Tibial nerve (tissue), 4 donors: ENCODE results near the gene ACTN1. TPM values are rescaled to one million over a fixed set of nuclear protein-coding genes. Genes with fewer than 3 reads are reported as not detected.

Experiments used
- DNase-seq, 2 donors: peaks; one replicate each; pipeline ENCODE4 v3.0.0-alpha.2; 2019; ENCODE audit warnings: low spot score in 2 of 2
- H3K27ac ChIP-seq, 4 donors: fragments of 200-600 bp; sonication (generic) in 3 of 4; one replicate each; pipeline ENCODE4 v1.5.1; 2017 to 2019; ENCODE audit warnings: mild to moderate bottlenecking in 1 of 4
- H3K27me3 ChIP-seq, 2 donors: fragments of 200-600 bp; sonication (generic) in 1 of 2; one replicate each; pipeline versions ENCODE4 v1.5.1 to v1.6.0; 2017 to 2019
- H3K36me3 ChIP-seq, 3 donors: fragments of 200-600 bp; sonication (generic); one replicate each; pipeline ENCODE4 v1.5.1; 2018 to 2019
- H3K4me1 ChIP-seq, 4 donors: fragments of 200-600 bp; sonication (generic) in 3 of 4; one replicate each; pipeline ENCODE4 v1.5.1; 2017 to 2019
- H3K4me3 ChIP-seq, 4 donors: fragments of 200-600 bp; sonication (generic) in 3 of 4; one replicate each; pipeline ENCODE4 v1.5.1; 2017 to 2019; ENCODE audit warnings: mild to moderate bottlenecking in 1 of 4, moderate library complexity in 1 of 4
- H3K9me3 ChIP-seq, 4 donors: fragments of 200-600 bp; sonication (generic) in 3 of 4; one replicate each; pipeline ENCODE4 v1.5.1; 2017 to 2019
- EP300 ChIP-seq, 2 donors: sonication (generic); formaldehyde crosslinking; IDR thresholded peaks; one replicate each; pipeline ENCODE4 v1.6.1; 2017; ENCODE audit warnings: antibody characterized with exemption in 2 of 2, mild to moderate bottlenecking in 1 of 2
- POLR2A ChIP-seq, 2 donors: fragments of 450-650 bp; IDR thresholded peaks; one replicate each; pipeline ENCODE4 v1.6.1; 2017; ENCODE audit warnings: antibody characterized with exemption in 2 of 2, mild to moderate bottlenecking in 2 of 2, moderate library complexity in 2 of 2
- WGBS, 2 donors: methylation state at CpG; one replicate each; pipeline ENCODE4 v1.1.5; 2018; 5-methylcytosine and 5-hydroxymethylcytosine counted together
- total RNA-seq, 4 donors: library from RNA; depleted of rRNA; stranded (reverse); fragments of >200 nt; gene quantifications; one replicate each; pipeline ENCODE4 v1.1.0, GENCODE V29; 2016
- TF ChIP-seq, protein P1 (sequence below), 5 experiments: fragments of 200-600 bp in 3 of 5; fragments of 450-650 bp in 2 of 5; sonication (generic) in 3 of 5; IDR thresholded peaks; one replicate each; pipeline ENCODE4 v1.5.1; 2016 to 2019; ENCODE audit warnings: antibody characterized with exemption in 5 of 5, mild to moderate bottlenecking in 3 of 5, moderate library complexity in 2 of 5

ACTN1 gene
- total RNA-seq, 4 donors from 2014 or later = 130 to 273 (median 152) TPM

DNA sequence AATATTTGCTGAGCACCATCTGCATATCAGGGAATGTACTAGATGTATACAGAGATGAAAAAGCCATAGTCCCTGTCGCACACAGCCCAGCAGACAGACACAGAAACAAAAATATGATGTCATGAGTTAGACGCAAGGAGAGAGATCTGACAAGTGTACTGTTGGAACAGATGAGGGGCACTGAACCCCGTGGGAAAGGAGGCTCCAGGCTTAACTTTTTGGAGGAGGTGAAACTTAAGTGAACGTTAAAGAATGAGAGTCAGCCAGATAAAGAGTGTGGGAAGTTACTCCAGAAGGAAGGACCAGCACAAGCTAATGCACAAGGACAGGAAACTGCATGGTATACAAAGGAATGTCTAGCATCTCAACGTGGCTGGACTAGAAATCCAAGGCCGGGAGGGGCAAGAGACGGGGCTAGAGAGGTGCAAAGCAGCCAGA, 2.5 kb upstream of the ACTN1 start:
- no peaks in the 10 kb centered on the region for H3K36me3 ChIP-seq
- TF ChIP-seq, protein P1, sequence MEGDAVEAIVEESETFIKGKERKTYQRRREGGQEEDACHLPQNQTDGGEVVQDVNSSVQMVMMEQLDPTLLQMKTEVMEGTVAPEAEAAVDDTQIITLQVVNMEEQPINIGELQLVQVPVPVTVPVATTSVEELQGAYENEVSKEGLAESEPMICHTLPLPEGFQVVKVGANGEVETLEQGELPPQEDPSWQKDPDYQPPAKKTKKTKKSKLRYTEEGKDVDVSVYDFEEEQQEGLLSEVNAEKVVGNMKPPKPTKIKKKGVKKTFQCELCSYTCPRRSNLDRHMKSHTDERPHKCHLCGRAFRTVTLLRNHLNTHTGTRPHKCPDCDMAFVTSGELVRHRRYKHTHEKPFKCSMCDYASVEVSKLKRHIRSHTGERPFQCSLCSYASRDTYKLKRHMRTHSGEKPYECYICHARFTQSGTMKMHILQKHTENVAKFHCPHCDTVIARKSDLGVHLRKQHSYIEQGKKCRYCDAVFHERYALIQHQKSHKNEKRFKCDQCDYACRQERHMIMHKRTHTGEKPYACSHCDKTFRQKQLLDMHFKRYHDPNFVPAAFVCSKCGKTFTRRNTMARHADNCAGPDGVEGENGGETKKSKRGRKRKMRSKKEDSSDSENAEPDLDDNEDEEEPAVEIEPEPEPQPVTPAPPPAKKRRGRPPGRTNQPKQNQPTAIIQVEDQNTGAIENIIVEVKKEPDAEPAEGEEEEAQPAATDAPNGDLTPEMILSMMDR (IDR thresholded peaks at IDR 0.05) = no peak
- TF ChIP-seq POLR2A (IDR thresholded peaks at IDR 0.05) (no peak), EP300 (IDR thresholded peaks at IDR 0.05) (no peak)
- H3K27ac ChIP-seq = peak overlapping the region in 1 of 4 donors; percentile 3
- DNase-seq = no peak
- 54 to 55% methylated on average over 7 of the region's 7 CpGs for WGBS, 2 donors
- no peaks in the 10 kb centered on the region for H3K27me3 ChIP-seq
- no peak overlapping the region for H3K4me3 ChIP-seq
- no peaks in the 10 kb centered on the region for H3K9me3 ChIP-seq
- peaks cover 0 to 37% (median 12%) of the 10 kb centered on the region in 4 donors for H3K4me1 ChIP-seq

DNA sequence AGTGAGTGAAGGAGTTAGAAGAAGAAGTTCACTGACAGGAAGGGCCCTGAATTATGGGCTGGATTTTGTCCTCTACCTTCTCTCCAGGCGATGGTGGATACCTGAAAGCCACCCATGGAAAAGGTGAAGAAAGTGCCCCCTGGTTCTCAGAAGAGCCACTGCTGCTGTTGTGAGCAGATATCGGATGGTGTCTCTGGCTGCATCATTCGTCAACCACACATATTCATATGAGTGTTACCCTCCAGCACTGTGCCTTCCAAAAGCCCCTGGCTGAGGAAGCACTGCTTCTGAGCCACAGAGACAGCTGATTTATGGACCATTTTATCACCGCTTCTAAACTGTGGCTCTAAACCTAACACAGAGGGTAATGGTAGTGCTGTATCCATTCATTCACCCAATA, 2.0 kb upstream of the ACTN1 start:
- 84 to 89% methylated on average over 4 of the region's 4 CpGs for WGBS, 2 donors
- no peaks in the 10 kb centered on the region for H3K36me3 ChIP-seq
- H3K4me3 ChIP-seq = no peak overlapping the region
- no peak for DNase-seq
- H3K27ac ChIP-seq = peak overlapping the region in 1 of 4 donors; percentile 3
- H3K9me3 ChIP-seq = no peaks in the 10 kb centered on the region
- H3K4me1 ChIP-seq = peaks cover 0 to 41% (median 15%) of the 10 kb centered on the region in 4 donors
- no peaks in the 10 kb centered on the region for H3K27me3 ChIP-seq
- TF ChIP-seq POLR2A (IDR thresholded peaks at IDR 0.05) (no peak), EP300 (IDR thresholded peaks at IDR 0.05) (no peak)
- TF ChIP-seq, protein P1 (IDR thresholded peaks at IDR 0.05) = no peak

DNA sequence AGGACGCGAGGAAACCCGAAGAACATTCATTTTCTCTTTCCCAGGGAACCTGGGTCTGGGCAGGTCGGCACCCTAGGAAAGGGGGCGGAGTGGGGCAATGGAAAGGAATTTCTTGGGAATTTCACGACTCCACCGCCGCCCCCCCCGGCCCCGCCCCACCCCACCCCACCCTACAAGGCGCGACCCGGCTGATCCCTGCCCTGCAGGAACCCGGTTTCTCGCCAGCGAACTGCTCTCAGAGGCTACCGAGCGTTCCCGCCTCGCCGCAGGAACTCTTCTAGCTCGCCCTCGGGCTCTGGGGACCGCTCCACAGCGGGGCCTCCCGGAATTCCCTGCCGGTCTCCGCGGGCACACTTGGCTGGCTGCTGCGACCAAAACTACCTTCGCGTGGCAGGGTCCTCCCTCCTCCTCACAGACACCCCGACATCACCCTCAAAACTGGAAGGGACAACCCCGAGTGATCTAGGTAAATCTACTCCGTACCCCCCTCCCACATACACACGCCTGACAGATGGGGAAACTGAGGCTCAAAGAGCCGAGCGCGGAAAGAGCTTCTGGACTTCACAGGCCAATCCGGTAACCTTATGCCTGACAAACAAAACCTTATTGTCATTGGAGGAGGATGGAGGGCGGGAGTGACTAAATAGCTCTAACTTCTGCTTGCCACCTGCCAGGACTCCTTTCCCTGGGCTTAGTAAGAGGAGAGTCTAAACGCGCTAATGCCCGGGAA, 785 bp upstream of the ACTN1 start:
- TF ChIP-seq, protein P1 (IDR thresholded peaks at IDR 0.05) = no peak
- TF ChIP-seq POLR2A (IDR thresholded peaks at IDR 0.05) (no peak), EP300 (IDR thresholded peaks at IDR 0.05) (no peak)
- DNase-seq = peak in 1 of 2 donors; percentile 32
- Histone ChIP-seq H3K27me3 (no peaks in the 10 kb centered on the region), H3K27ac (peak overlapping the region; percentile 78 to 94 (median 86)), H3K4me1 (peaks cover 0 to 53% (median 22%) of the 10 kb centered on the region in 4 donors), H3K9me3 (no peaks in the 10 kb centered on the region), H3K4me3 (peak overlapping the region; percentile 73 to 88 (median 80)), H3K36me3 (no peaks in the 10 kb centered on the region)
- 14 to 19% methylated on average over 31 to 38 of the region's 44 CpGs for WGBS, 2 donors

- TF ChIP-seq EP300 (IDR thresholded peaks at IDR 0.05) (no peak), POLR2A (IDR thresholded peaks at IDR 0.05) (no peak)
- TF ChIP-seq, protein P1 (IDR thresholded peaks at IDR 0.05) = no peak
- peak; percentile 34 to 35 for DNase-seq
- Histone ChIP-seq H3K27ac (peak overlapping the region; percentile 78 to 97 (median 91)), H3K4me3 (peak overlapping the region; percentile 73 to 88 (median 80)), H3K36me3 (peaks cover 0 to 8% (median 0%) of the 10 kb centered on the region in 3 donors), H3K4me1 (peaks cover 0 to 64% (median 22%) of the 10 kb centered on the region in 4 donors), H3K27me3 (no peaks in the 10 kb centered on the region), H3K9me3 (no peaks in the 10 kb centered on the region)
- 0 to 1% methylated on average over 31 to 41 of the region's 72 CpGs for WGBS, 2 donors
Observed at GRCh38 chr14:68978172-68978911, 760 bp downstream of the ACTN1 start.
